ENCODE results near the gene PIK3AP1.

Gene PIK3AP1

GRCh38 chr10:96608262-96608661, 112.1 kb downstream of the PIK3AP1 start:
- no peak for DNase-seq

GRCh38 chr10:96606946-96607345, 113.4 kb downstream of the PIK3AP1 start:
- DNase-seq = no peak

GRCh38 chr10:96606216-96606615, 114.1 kb downstream of the PIK3AP1 start:
- no peak for DNase-seq

GRCh38 chr10:96600337-96600736, 120.0 kb downstream of the PIK3AP1 start:
- DNase-seq = no peak

- no peak for DNase-seq
These were observed 121.5 kb downstream of the PIK3AP1 start for GRCh38 chr10:96598846-96599245.

- DNase-seq = no peak
These were observed 123.6 kb downstream of the PIK3AP1 start for GRCh38 chr10:96596422-96597407.

GRCh38 chr10:96595741-96596140, 124.6 kb downstream of the PIK3AP1 start:
- DNase-seq = no peak

- no peak for DNase-seq
These were observed 128.4 kb downstream of the PIK3AP1 start for GRCh38 chr10:96591946-96592345.

- DNase-seq = no peak
These were observed 131.5 kb downstream of the PIK3AP1 start for GRCh38 chr10:96588616-96589419.

GRCh38 chr10:96588060-96588554, 132.2 kb downstream of the PIK3AP1 start:
- peak; percentile 6 for DNase-seq

GRCh38 chr10:96587264-96588059, 132.9 kb downstream of the PIK3AP1 start:
- DNase-seq = no peak

GRCh38 chr10:96586419-96587263, 133.7 kb downstream of the PIK3AP1 start, which contains the start of gene TM9SF3:
TM9SF3 (minus strand) TSS chr10:96587012; CDS start chr10:96586835, 177 bp downstream.
- DNase-seq = no peak

GRCh38 chr10:96585736-96586418, 134.4 kb downstream of the PIK3AP1 start:
- DNase-seq = no peak

- no peak for DNase-seq
These were observed 135.8 kb downstream of the PIK3AP1 start for GRCh38 chr10:96584474-96584873.

- DNase-seq = no peak
These were observed 136.3 kb downstream of the PIK3AP1 start for GRCh38 chr10:96584035-96584434.

GRCh38 chr10:96579133-96579532, 141.2 kb downstream of the PIK3AP1 start:
- DNase-seq = no peak

- no peak for DNase-seq
These were observed 141.7 kb downstream of the PIK3AP1 start for GRCh38 chr10:96578633-96579032.

- no peak for DNase-seq
These were observed 142.3 kb downstream of the PIK3AP1 start for GRCh38 chr10:96578022-96578421.

GRCh38 chr10:96577069-96577468, 143.2 kb downstream of the PIK3AP1 start:
- no peak for DNase-seq

GRCh38 chr10:96576277-96576980, 143.9 kb downstream of the PIK3AP1 start:
- DNase-seq = no peak
